ENCODE measurements around the gene STAT1. TPM values are rescaled to one million over a fixed set of nuclear protein-coding genes. Genes with fewer than 3 reads are reported as not detected.

The STAT1 gene
- polyA plus RNA-seq, 1 donor (not counting 4 experiments of a cell fraction or from before 2014, with no cell fraction given) = 181 TPM

DNA sequence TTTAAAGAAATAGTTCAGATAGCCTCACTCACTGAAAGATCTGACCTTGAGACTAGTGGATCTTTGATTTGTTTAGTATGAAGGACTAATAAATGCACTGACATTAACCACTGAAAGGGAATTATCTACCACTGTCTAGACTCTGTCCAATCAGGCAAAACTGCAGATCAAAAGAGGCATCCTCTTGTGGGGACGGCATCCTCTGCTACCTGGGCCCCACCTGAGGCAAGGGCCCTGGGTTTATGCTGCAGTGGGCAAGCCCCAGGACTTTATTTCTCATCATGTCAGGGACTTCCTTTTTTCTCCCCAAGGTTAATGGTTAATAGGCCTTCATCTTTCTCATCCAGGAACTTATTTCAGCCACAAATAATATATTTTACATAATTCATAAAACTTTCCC, 32.2 kb downstream of the STAT1 start:
- no peaks in the 10 kb centered on the region for H4K20me1 ChIP-seq (ENCODE audit: control insufficient read depth, extremely low read depth, insufficient read depth, low read length)
- dilution Hi-C loops (cut with MboI; ENCODE audit: extremely low pct_ligation_motif_present, low sequenced_read_pairs) = no loop called here
- no peak for TF ChIP-seq EZH2 (IDR thresholded peaks at IDR 0.05; ENCODE audit: low read length)
- TF ChIP-seq CTCF (optimal IDR thresholded peaks at IDR 0.05 in 1 of 3, IDR thresholded peaks at IDR 0.05 in 1 of 3, conservative IDR thresholded peaks at IDR 0.05 in 1 of 3; ENCODE audit: extremely low read depth in 1 of 3, insufficient read depth in 2 of 3, low read length in 3 of 3) = no peak

DNA sequence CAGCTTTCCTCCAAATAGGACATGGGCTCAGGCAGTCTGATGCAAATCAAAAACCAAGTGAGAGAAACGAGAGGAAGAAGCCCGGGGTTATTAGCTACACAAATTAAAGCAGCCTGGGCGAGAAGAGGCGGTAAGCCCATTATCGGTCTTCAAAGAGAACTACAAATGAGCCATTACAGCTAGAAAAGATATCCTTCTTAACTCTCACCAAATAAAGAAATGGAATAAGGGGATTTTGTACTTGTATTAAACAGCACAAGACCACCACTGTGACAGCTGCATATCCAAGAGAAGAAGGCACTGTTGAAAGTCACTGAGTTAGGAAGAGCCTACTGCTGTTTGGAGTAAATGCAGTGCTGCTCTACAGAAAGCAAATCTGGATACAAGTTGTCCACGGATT, 32.6 kb downstream of the STAT1 start:
- dilution Hi-C loops (cut with MboI; ENCODE audit: extremely low pct_ligation_motif_present, low sequenced_read_pairs) = no loop called here
- Histone ChIP-seq H3K9ac (ENCODE audit: control insufficient read depth, extremely low read depth, insufficient read depth, low read length) (no peak overlapping the region), H2AFZ (ENCODE audit: control insufficient read depth, low read length) (no peak overlapping the region), H3K36me3 (ENCODE audit: control insufficient read depth in 2 of 2, extremely low read depth in 1 of 2, insufficient read depth in 2 of 2, low read length in 2 of 2) (peaks cover 43 to 66% of the 10 kb centered on the region in 2 experiments), H3K27me3 (ENCODE audit: control insufficient read depth, extremely low read depth, insufficient read depth, low read length) (no peaks in the 10 kb centered on the region), H3K9me3 (ENCODE audit: control insufficient read depth, low read depth, low read length) (no peaks in the 10 kb centered on the region), H3K79me2 (ENCODE audit: control insufficient read depth, insufficient read depth, low read length) (no peaks in the 10 kb centered on the region), H3K4me3 (ENCODE audit: control insufficient read depth in 2 of 3, extremely low read depth in 1 of 3, insufficient read depth in 2 of 3, low read depth in 1 of 3, low read length in 3 of 3) (no peak overlapping the region), H3K4me2 (ENCODE audit: control insufficient read depth, extremely low read depth, insufficient read depth, low read depth, low read length) (no peak overlapping the region), H3K27ac (ENCODE audit: control insufficient read depth, insufficient read depth, low read length) (no peak overlapping the region), H3K4me1 (ENCODE audit: control insufficient read depth, extremely low read depth, insufficient read depth, low read length) (peaks cover 25% of the 10 kb centered on the region), H4K20me1 (ENCODE audit: control insufficient read depth, extremely low read depth, insufficient read depth, low read length) (no peaks in the 10 kb centered on the region), H3K9me1 (ENCODE audit: control insufficient read depth, extremely low read depth, insufficient read depth, low read length) (no peaks in the 10 kb centered on the region)
- TF ChIP-seq EZH2 (IDR thresholded peaks at IDR 0.05; ENCODE audit: low read length) = no peak
- TF ChIP-seq CTCF (optimal IDR thresholded peaks at IDR 0.05 in 1 of 3, IDR thresholded peaks at IDR 0.05 in 1 of 3, conservative IDR thresholded peaks at IDR 0.05 in 1 of 3; ENCODE audit: extremely low read depth in 1 of 3, insufficient read depth in 2 of 3, low read length in 3 of 3) = no peak
- FAIRE-seq = no peak
- DNase-seq (ENCODE audit: low read depth, low spot score) = no peak

More for the DNA sequence above, 32.2 kb downstream of the STAT1 start:
- Histone ChIP-seq H3K9ac (ENCODE audit: control insufficient read depth, extremely low read depth, insufficient read depth, low read length) (no peak overlapping the region), H3K9me1 (ENCODE audit: control insufficient read depth, extremely low read depth, insufficient read depth, low read length) (no peaks in the 10 kb centered on the region), H3K4me2 (ENCODE audit: control insufficient read depth, extremely low read depth, insufficient read depth, low read depth, low read length) (no peak overlapping the region), H3K36me3 (ENCODE audit: control insufficient read depth in 2 of 2, extremely low read depth in 1 of 2, insufficient read depth in 2 of 2, low read length in 2 of 2) (peaks cover 45 to 67% of the 10 kb centered on the region in 2 experiments), H3K4me3 (ENCODE audit: control insufficient read depth in 2 of 3, extremely low read depth in 1 of 3, insufficient read depth in 2 of 3, low read depth in 1 of 3, low read length in 3 of 3) (no peak overlapping the region), H3K27ac (ENCODE audit: control insufficient read depth, insufficient read depth, low read length) (no peak overlapping the region), H3K9me3 (ENCODE audit: control insufficient read depth, low read depth, low read length) (no peaks in the 10 kb centered on the region), H3K79me2 (ENCODE audit: control insufficient read depth, insufficient read depth, low read length) (no peaks in the 10 kb centered on the region), H3K4me1 (ENCODE audit: control insufficient read depth, extremely low read depth, insufficient read depth, low read length) (peaks cover 25% of the 10 kb centered on the region), H2AFZ (ENCODE audit: control insufficient read depth, low read length) (no peak overlapping the region), H3K27me3 (ENCODE audit: control insufficient read depth, extremely low read depth, insufficient read depth, low read length) (no peaks in the 10 kb centered on the region)
- no peak for DNase-seq (ENCODE audit: low read depth, low spot score)
- FAIRE-seq = no peak

Measured in keratinocyte (primary cell).